ENCODE results near the gene USP20. TPM values are rescaled to one million over a fixed set of nuclear protein-coding genes. Genes with fewer than 3 reads are reported as not detected.
"Not testable (repeated sequence)": the region's sequence is repeated elsewhere in the genome, so short reads cannot be mapped to it uniquely, and the experiment has no call there.

The USP20 gene
- 8.1 and 9.5 TPM in 2 replicates for total RNA-seq (2014; rRNA removed)
- 7.6 TPM for polyA plus RNA-seq (2012)

- peak; percentile 91 for DNase-seq (ENCODE audit: low read depth)
Observed at GRCh38 chr9:129835128-129835859, at the start of gene USP20, which contains the start of gene C9orf78. USP20 (plus strand) TSS chr9:129835458; CDS start chr9:129852556, 17,098 bp downstream. C9orf78 (minus strand) TSS chr9:129835275; CDS start chr9:129835221, 54 bp downstream.

GRCh38 chr9:129785866-129786265, 49.4 kb upstream of the USP20 start:
- DNase-seq (ENCODE audit: low read depth): no peak

DNA sequence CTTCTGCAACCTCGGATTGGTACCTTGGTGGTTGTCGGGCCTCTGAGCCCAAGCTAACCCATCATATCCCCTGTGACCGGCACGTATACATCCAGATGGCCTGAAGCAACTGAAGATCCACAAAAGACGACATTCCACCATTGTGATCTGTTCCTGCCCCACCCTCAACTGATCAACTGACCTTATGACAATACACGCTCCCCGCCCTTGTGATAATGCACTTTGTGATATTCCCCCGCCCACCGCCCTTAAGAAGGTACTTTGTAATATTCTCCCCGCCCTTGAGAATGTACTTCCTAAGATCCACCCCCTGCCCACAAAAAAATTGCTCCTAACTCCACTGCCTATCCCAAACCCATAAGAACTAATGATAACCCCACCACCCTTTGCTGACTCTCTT, 48.8 kb upstream of the USP20 start:
- DNase-seq (ENCODE audit: low read depth): no peak

DNA sequence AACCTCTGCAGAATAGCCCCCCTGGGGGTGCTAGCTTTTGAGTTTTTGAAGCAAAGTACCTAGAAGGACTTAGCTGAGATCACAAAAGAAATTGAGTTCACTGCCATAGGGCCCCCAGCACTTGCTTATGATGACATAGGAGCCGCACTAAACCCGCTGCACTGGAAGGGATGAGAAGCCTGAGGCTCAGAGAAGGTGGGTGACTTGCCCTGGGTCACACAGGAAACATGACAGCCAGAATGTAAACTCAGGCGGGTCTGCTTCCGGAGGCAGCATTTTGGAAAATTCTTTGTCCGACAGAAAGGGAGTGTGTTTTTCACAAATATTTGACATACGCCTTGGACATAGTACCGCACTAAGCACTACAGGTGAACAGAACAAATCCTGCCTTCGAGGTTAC, 40.7 kb upstream of the USP20 start:
- no peak for DNase-seq (ENCODE audit: low read depth)

DNA sequence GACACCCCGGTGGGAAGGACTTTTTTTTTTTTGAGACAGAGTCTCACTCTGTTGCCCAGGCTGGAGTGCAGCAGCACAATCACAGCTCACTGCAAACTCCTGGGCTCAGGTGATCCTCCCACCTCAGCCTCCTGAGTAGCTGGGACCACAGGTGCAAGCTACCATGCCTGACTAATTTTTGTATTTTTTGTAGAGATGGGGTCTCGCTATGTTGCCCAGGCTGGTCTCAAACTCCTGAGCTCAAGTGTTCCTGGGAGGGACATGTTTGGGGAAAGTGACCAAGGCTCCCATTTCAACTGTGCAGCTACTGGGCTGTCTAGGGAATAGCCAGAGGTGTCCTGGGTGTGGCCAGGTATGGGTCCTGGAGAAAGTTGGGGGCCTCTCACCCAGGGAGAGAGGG, 39.2 kb upstream of the USP20 start:
- not testable (repeated sequence) for DNase-seq (ENCODE audit: low read depth)

GRCh38 chr9:129798973-129799372, 36.3 kb upstream of the USP20 start:
- DNase-seq (ENCODE audit: low read depth): no peak

- no peak for DNase-seq (ENCODE audit: low read depth)
Observed at GRCh38 chr9:129801504-129801903, 33.8 kb upstream of the USP20 start.

DNA sequence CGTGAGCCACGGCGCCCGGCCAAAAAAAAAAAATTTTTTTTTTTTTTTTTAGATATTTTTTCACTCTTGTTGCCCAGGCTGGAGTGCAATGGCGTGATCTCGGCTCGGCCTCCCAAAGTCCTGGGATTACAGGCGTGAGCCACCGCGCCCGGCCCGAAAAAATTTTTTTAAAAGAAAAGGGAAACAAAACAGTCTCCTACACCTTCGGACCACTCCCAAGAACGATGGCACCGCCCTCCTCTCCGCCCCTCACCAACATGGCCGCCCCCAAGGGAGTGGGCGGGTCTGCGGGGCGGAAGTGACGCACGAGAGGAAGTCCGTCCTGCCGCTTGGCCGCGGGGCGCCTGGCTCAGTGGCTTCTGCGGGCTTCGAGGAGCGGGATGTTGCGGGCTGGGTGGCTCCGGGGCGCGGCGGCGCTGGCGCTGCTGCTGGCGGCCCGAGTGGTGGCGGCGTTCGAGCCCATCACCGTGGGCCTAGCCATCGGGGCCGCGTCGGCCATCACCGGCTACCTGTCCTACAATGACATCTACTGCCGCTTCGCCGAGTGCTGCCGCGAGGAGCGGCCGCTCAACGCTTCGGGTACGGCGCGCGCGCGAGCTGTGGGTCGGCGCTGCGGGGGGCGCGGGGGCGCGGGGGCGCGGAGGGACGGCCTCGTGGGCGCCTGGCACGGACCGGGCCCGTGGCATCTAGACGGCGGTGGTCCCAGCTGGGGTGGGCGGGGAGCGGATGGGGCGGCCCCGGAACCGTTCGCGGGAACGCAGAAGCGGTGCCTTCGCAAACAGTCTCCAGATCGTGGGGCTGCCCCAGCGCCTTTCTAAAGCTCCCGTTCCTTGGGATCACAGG, 32.2 kb upstream of the USP20 start, which contains the start of gene TOR1B:
TSS of gene TOR1B (plus strand) at position 352 of the 843 bp plus-strand sequence. CDS start at position 381, 29 bp downstream.
- peak; percentile 92 for DNase-seq (ENCODE audit: low read depth)

GRCh38 chr9:129803676-129804060, 31.6 kb upstream of the USP20 start:
- no peak for DNase-seq (ENCODE audit: low read depth)

DNA sequence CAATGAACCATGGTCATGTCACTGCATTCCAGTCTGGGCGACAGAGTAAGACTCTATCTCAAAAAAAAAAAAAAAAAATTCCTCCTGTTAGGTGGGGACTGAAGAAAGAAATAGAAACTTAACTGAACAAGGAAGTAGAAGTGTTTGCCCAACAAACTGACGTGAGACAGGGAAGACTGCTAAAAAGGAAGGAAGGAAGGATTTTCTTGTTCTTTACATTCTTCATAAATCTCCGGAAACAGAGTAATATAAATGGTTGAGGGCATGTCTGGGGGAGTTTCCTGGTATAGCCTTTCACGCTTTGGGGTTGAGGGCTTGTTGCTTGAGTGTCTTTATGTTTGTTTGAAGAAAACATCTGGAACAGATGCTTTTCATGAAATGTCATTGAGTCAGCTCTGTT, 29.2 kb upstream of the USP20 start:
- no peak for DNase-seq (ENCODE audit: low read depth)

GRCh38 chr9:129809346-129809745, 25.9 kb upstream of the USP20 start:
- no peak for DNase-seq (ENCODE audit: low read depth)

- DNase-seq (ENCODE audit: low read depth): no peak
Observed at GRCh38 chr9:129810116-129810515, 25.1 kb upstream of the USP20 start.

GRCh38 chr9:129810788-129811187, 24.5 kb upstream of the USP20 start:
- DNase-seq (ENCODE audit: low read depth): no peak

GRCh38 chr9:129811967-129812363, 23.3 kb upstream of the USP20 start:
- DNase-seq (ENCODE audit: low read depth): no peak

GRCh38 chr9:129812385-129812784, 22.9 kb upstream of the USP20 start:
- no peak for DNase-seq (ENCODE audit: low read depth)

- no peak for DNase-seq (ENCODE audit: low read depth)
Observed at GRCh38 chr9:129813661-129814060, 21.6 kb upstream of the USP20 start.

- DNase-seq (ENCODE audit: low read depth): no peak
Observed at GRCh38 chr9:129814432-129815223, 20.6 kb upstream of the USP20 start.

GRCh38 chr9:129815278-129815677, 20.0 kb upstream of the USP20 start:
- no peak for DNase-seq (ENCODE audit: low read depth)

- no peak for DNase-seq (ENCODE audit: low read depth)
Observed at GRCh38 chr9:129816501-129817435, 18.5 kb upstream of the USP20 start.

DNA sequence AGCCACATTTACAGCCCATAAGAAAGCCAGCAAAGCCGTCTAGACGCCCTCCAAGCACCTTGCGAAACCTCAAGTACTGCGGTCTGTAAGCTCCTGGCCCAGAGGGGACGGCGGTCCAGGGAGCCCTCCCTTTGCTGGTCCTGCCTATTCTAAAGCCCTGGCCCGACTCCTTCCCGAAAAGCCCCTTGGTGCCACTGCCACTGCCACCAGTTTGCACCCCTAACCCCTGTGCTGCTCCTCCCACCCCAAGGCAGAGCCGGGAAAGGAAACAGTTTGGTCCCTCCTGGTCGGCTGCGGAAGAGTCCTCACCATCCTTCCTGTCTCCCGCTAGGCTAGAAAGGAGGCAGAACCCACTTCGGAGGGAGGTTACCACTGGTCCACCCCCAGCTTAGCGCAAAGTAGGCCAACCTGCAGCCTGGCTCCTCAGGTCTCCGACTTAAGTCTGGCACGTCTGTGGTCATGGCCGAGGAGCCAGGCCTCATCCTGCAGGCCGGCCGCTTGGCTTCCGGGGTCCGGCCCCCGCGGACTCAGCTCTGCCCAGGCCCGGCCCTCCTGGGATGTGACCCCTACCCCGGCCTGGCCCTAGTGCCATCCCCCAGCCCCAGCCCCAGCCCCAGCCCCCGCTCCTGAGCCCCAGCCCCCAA, 12.2 kb upstream of the USP20 start:
- no peak for DNase-seq (ENCODE audit: low read depth)

All from LHCN-M2 (cell line).